Dedifferentiated amniotic fluid mesenchymal stem cell (primary cell): Measurements from ENCODE around the gene TAS2R41.
"Not testable (repeated sequence)": the region's sequence is repeated elsewhere in the genome, so short reads cannot be mapped to it uniquely, and the experiment has no call there.

ENCODE experiments used
- DNase-seq: peaks from one replicate; pipeline ENCODE4 v3.0.0-alpha.2; 2016; ENCODE audit errors: extremely low spot score

TAS2R41 gene

GRCh38 chr7:143518941-143519340, 41.3 kb downstream of the TAS2R41 start:
- DNase-seq, result no peak

GRCh38 chr7:143519411-143520131, 41.9 kb downstream of the TAS2R41 start:
- DNase-seq, result no peak

GRCh38 chr7:143522309-143522916, 44.7 kb downstream of the TAS2R41 start:
- DNase-seq, result not testable (repeated sequence)
